Endothelial cell of umbilical vein (primary cell): ENCODE measurements around the gene WDR7. TPM values are rescaled to one million over a fixed set of nuclear protein-coding genes. Genes with fewer than 3 reads are reported as not detected.

Experiments
- BruUV-seq: library from RNA; stranded (reverse); fragments of 400-500 nt; replicated peaks from 2 replicates; lab custom pipeline; 2021; lab: Mats Ljungman, UMichigan
- CTCF ChIA-PET: fragments of 300-600, 350-600 bp; sonication (Branson Sonifier 250); formaldehyde crosslinking; loops from one replicate; lab custom pipeline; 2021; ENCODE audit warnings: antibody characterized with exemption, inconsistent platforms; lab: Charles Lee
- POLR2A ChIA-PET: fragments of 300-600, 350-600 bp; sonication (Branson Sonifier 250); formaldehyde crosslinking; loops from one replicate; lab custom pipeline; 2021; ENCODE audit warnings: antibody characterized with exemption, inconsistent platforms; lab: Charles Lee
- DNase-seq: peaks from one replicate; pipeline ENCODE4 v3.0.0-alpha.2; 2011; ENCODE audit warnings: low read depth, low spot score
- FAIRE-seq: peaks from 2 replicates; lab custom pipeline; 2011; peaks lifted over from hg19 to GRCh38; lab: Jason Lieb, UNC
- H2AFZ ChIP-seq: 2 replicates; pipeline ENCODE4 v1.6.0; 2012; ENCODE audit warnings: low read depth, low read length, control low read depth, inconsistent platforms
- H3K27ac ChIP-seq: 2 replicates; pipeline ENCODE4 v1.5.1; 2011; ENCODE audit warnings: low read depth, mild to moderate bottlenecking, control low read depth, low read length, moderate library complexity; ENCODE audit not compliant: insufficient read depth
- H3K27me3 ChIP-seq, 2 experiments: 2 replicates each; pipeline versions ENCODE4 v1.6.0 to v1.6.1; 2011; ENCODE audit warnings: low read length in 2 of 2, mixed read lengths in 1 of 2; ENCODE audit not compliant: control insufficient read depth in 2 of 2, insufficient read depth in 2 of 2
- H3K36me3 ChIP-seq, 2 experiments: 2 replicates in 1 of 2; 3 replicates in 1 of 2; pipeline ENCODE4 v1.5.1; 2011; ENCODE audit warnings: low read length in 2 of 2, mild to moderate bottlenecking in 1 of 2, moderate library complexity in 1 of 2; ENCODE audit not compliant: control insufficient read depth in 2 of 2, insufficient read depth in 2 of 2; ENCODE audit errors: extremely low read depth in 1 of 2
- H3K4me1 ChIP-seq: 3 replicates; pipeline ENCODE4 v1.5.1; 2011; ENCODE audit warnings: mild to moderate bottlenecking, low read length; ENCODE audit not compliant: control insufficient read depth, insufficient read depth; ENCODE audit errors: extremely low read depth
- H3K4me2 ChIP-seq: 2 replicates; pipeline ENCODE4 v1.6.1; 2011; ENCODE audit warnings: low read length, control low read depth, mixed read lengths; ENCODE audit not compliant: insufficient read depth
- H3K4me3 ChIP-seq, 3 experiments: fragments of 200-600 bp in 1 of 3; sonication (generic), shearing (Covaris generic) in 1 of 3; replicated peaks in 1 of 3; 2 replicates each; pipeline ENCODE4 v1.5.1; 2011 to 2016; ENCODE audit warnings: control low read depth in 3 of 3, low read length in 3 of 3, mild to moderate bottlenecking in 2 of 3, inconsistent platforms in 1 of 3, low read depth in 1 of 3, moderate library complexity in 1 of 3; ENCODE audit not compliant: insufficient read depth in 1 of 3
- H3K79me2 ChIP-seq: 2 replicates; pipeline ENCODE4 v1.6.0; 2012; ENCODE audit warnings: low read length, inconsistent platforms; ENCODE audit not compliant: control insufficient read depth, insufficient read depth
- H3K9ac ChIP-seq: replicated peaks from 2 replicates; pipeline ENCODE3; 2011; ENCODE audit warnings: low read length, control low read depth; ENCODE audit not compliant: insufficient read depth; ENCODE audit errors: extremely low read depth
- H3K9me1 ChIP-seq: replicated peaks from 3 replicates; pipeline ENCODE4 v1.6.0; 2011; ENCODE audit warnings: mild to moderate bottlenecking, low read length; ENCODE audit not compliant: control insufficient read depth, insufficient read depth; ENCODE audit errors: extremely low read depth
- H3K9me3 ChIP-seq: replicated peaks from 2 replicates; pipeline ENCODE4 v1.5.1; 2012; ENCODE audit warnings: low read length, inconsistent platforms; ENCODE audit not compliant: control insufficient read depth, insufficient read depth
- H4K20me1 ChIP-seq: replicated peaks from 2 replicates; pipeline ENCODE3; 2011; ENCODE audit warnings: mild to moderate bottlenecking, low read length; ENCODE audit not compliant: control insufficient read depth, insufficient read depth; ENCODE audit errors: extremely low read depth
- CTCF ChIP-seq, 2 donors: IDR thresholded peaks; 1 replicate in 1 of 2; 2 replicates in 1 of 2; pipeline ENCODE4 v1.5.1; 2011; ENCODE audit warnings: low read length in 2 of 2, mild to moderate bottlenecking in 2 of 2, moderate library complexity in 2 of 2, control low read depth in 1 of 2, inconsistent platforms in 1 of 2, low read depth in 1 of 2; ENCODE audit not compliant: insufficient read depth in 1 of 2; ENCODE audit errors: extremely low read depth in 1 of 2
- EZH2 ChIP-seq: IDR thresholded peaks from 2 replicates; pipeline ENCODE4 v1.6.1; 2012; ENCODE audit warnings: borderline replicate concordance, low read depth, mild to moderate bottlenecking, moderate library complexity, low read length, inconsistent platforms; ENCODE audit not compliant: severe bottlenecking
- FOS ChIP-seq: IDR thresholded peaks from 2 replicates; pipeline ENCODE4 v1.6.1; 2011; ENCODE audit warnings: mild to moderate bottlenecking, low read length, moderate library complexity, borderline replicate concordance; ENCODE audit not compliant: insufficient read depth
- GATA2 ChIP-seq: IDR thresholded peaks from 2 replicates; pipeline ENCODE4 v1.7.0; 2011; ENCODE audit warnings: low read depth, mild to moderate bottlenecking, moderate library complexity, mixed read lengths, low read length; ENCODE audit not compliant: insufficient read length, insufficient read depth
- JUN ChIP-seq: IDR thresholded peaks from 2 replicates; pipeline ENCODE4 v1.6.1; 2011; ENCODE audit warnings: borderline replicate concordance, low read depth; ENCODE audit not compliant: insufficient read length, insufficient read depth
- MYC ChIP-seq: IDR thresholded peaks from one replicate; pipeline ENCODE4 v1.6.1; 2011; ENCODE audit warnings: mild to moderate bottlenecking, low read depth, low read length
- POLR2A ChIP-seq: IDR thresholded peaks from 2 replicates; pipeline ENCODE4 v1.6.1; 2012; ENCODE audit warnings: low read depth, mild to moderate bottlenecking, control low read depth, low read length
- POLR2AphosphoS5 ChIP-seq: IDR thresholded peaks from 2 replicates; pipeline ENCODE4 v1.6.1; 2012; ENCODE audit warnings: low read depth, mild to moderate bottlenecking, control low read depth, low read length, moderate library complexity; ENCODE audit not compliant: insufficient read depth
- dilution Hi-C: fragments of 300-500 bp; cut with MboI; formaldehyde crosslinking; loops from one replicate; pipeline ENCODE4 v1.15.0; 2019; ENCODE audit warnings: low sequenced_read_pairs; ENCODE audit not compliant: extremely low pct_ligation_motif_present
- intact Hi-C: fragments of 100-400 bp; cut with micrococcal nuclease; formaldehyde crosslinking; loops from one replicate; pipeline ENCODE4 v1.10.0; 2022
- polyA plus RNA-seq, 4 experiments: library from polyadenylated mRNA; depleted of rRNA in 3 of 4; stranded (reverse) in 3 of 4; unstranded in 1 of 4; fragments of >200 nt; gene quantifications; 2 replicates each; pipeline versions ENCODE4 v1.2.1 to v1.2.3, GENCODE V29; 2011 to 2012; ENCODE audit warnings: missing spikeins in 1 of 4
- total RNA-seq: library from RNA; stranded (reverse); gene quantifications from 2 replicates; pipeline ENCODE4 v1.2.3, GENCODE V29; 2021
- TF ChIP-seq, protein P1 (sequence below): IDR thresholded peaks from 2 replicates; pipeline ENCODE4 v1.6.1; 2011; ENCODE audit not compliant: insufficient read depth, insufficient read length

Gene WDR7
- total and polyA plus RNA-seq, 2 donors (not counting 3 experiments of a cell fraction or from before 2014, with no cell fraction given): 5.9 to 19.0 TPM

DNA sequence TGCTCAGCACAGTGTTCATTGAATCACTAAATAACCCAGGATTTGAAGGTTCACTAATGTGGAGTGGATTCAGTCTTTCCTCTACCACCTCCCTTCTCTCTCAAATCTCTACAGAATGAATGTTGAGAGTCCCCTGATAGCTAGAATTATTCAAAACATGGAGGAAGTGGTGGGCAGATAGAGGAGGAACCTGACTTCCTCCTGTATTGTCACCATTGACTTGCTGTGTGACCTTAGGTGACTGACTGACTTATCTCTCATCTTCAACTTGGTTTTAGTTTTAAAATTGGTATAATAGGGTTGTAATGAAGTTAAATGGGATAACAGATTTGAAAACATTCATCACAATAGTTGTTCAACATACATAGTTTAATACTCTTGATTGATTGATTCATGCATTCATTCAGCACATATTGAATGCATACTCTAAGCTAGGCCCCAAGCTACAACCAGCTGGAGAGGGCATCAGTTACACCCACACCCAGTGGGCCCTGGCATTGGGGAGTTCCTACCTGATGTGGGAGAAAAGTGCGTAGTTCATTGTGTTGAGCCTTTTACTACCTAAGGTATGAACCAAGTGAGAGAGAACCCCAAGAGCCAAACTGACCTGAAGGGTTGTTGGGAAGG is 96.0 kb downstream of the WDR7 start:
- Histone ChIP-seq H3K79me2 (no peaks in the 10 kb centered on the region), H3K27ac (no peak overlapping the region), H3K4me2 (no peak overlapping the region), H3K36me3 (no peaks in the 10 kb centered on the region), H2AFZ (no peak overlapping the region), H3K4me1 (peaks cover 4% of the 10 kb centered on the region), H3K4me3 (no peak overlapping the region), H3K27me3 (no peaks in the 10 kb centered on the region), H3K9me3 (no peaks in the 10 kb centered on the region), H3K9me1 (no peaks in the 10 kb centered on the region), H4K20me1 (no peaks in the 10 kb centered on the region), H3K9ac (no peak overlapping the region)
- intact Hi-C loops (no loop called here), dilution Hi-C loops (no loop called here)
- FAIRE-seq (no peak), DNase-seq (no peak)
- BruUV-seq: no TSS peak
- TF ChIP-seq, protein P1, sequence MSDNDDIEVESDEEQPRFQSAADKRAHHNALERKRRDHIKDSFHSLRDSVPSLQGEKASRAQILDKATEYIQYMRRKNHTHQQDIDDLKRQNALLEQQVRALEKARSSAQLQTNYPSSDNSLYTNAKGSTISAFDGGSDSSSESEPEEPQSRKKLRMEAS: no peak
- no peak for TF ChIP-seq JUN
- no peak for TF ChIP-seq CTCF (IDR thresholded peaks at IDR 0.05; ENCODE audit: extremely low read depth in 1 of 2, insufficient read depth in 1 of 2, low read depth in 1 of 2, low read length in 2 of 2)
- no peak for TF ChIP-seq GATA2
- TF ChIP-seq POLR2AphosphoS5: no peak
- TF ChIP-seq POLR2A: no peak
- TF ChIP-seq MYC: no peak
- TF ChIP-seq EZH2: no peak
- no peak for TF ChIP-seq FOS
- CTCF ChIA-PET: interaction anchor here (0.8 to 4.4 kb wide), 7 partner anchors 691 to 815 kb away, joined by 3 to 18 read pairs (median 7); no protein-coding TSS in a partner anchor
- POLR2A ChIA-PET: no interaction called here
